ACC112 (cell line): ENCODE data around the gene FCHSD2.

Source experiments
- H2AFZ ChIP-seq: fragments of 200-600 bp; sonication (generic); one replicate; pipeline ENCODE4 v1.6.0; 2017; ENCODE audit warnings: antibody characterized with exemption, low read length; ENCODE audit not compliant: unreplicated experiment
- H3K27ac ChIP-seq: fragments of 200-600 bp; sonication (generic); 2 replicates; pipeline ENCODE4 v1.5.1; 2014; ENCODE audit warnings: low read depth, mild to moderate bottlenecking, antibody characterized with exemption, low read length, moderate library complexity
- H3K27me3 ChIP-seq: fragments of 200-600 bp; sonication (generic); 2 replicates; pipeline ENCODE4 v1.6.1; 2014; ENCODE audit warnings: mild to moderate bottlenecking, antibody characterized with exemption, low read length, moderate library complexity, mixed read lengths; ENCODE audit not compliant: insufficient read depth
- H3K36me3 ChIP-seq: fragments of 200-600 bp; sonication (generic); 2 replicates; pipeline ENCODE4 v1.6.1; 2016; ENCODE audit warnings: mild to moderate bottlenecking, antibody characterized with exemption, low read length, moderate library complexity, mixed read lengths; ENCODE audit not compliant: insufficient read depth
- H3K4me1 ChIP-seq: fragments of 200-600 bp; sonication (generic); one replicate; pipeline ENCODE4 v1.6.1; 2016; ENCODE audit warnings: low read length, mixed read lengths; ENCODE audit not compliant: insufficient read depth, unreplicated experiment, control insufficient read depth
- H3K4me3 ChIP-seq: fragments of 200-600 bp; sonication (generic); 2 replicates; pipeline ENCODE4 v1.5.1; 2014; ENCODE audit warnings: mild to moderate bottlenecking, low read depth, low read length
- H3K79me2 ChIP-seq: fragments of 200-600 bp; sonication (generic); one replicate; pipeline ENCODE4 v1.6.0; 2016; ENCODE audit warnings: low read length; ENCODE audit not compliant: control insufficient read depth, unreplicated experiment, insufficient read depth

The FCHSD2 gene

DNA sequence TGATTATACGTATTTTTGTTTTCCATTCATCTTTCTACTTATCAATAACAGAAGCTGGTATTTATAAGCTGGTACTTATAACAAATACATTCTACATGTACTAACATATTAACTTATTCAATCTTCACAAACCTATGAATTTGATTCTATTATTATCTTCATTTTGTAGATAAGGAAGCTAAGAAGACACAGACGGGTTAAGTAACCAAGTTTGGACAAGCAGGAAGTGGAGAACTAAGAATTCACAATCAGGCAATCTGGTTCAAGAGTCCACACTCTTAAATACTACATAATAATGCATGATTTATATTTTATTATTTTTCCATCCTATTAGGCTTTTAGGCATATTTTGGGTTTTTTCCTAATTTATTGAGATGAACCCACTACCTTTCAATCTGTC is 25.0 kb downstream of the FCHSD2 start:
- no peaks in the 10 kb centered on the region for H3K27me3 ChIP-seq
- H2AFZ ChIP-seq: no peak overlapping the region
- H3K4me3 ChIP-seq: no peak overlapping the region
- no peaks in the 10 kb centered on the region for H3K79me2 ChIP-seq
- H3K27ac ChIP-seq: no peak overlapping the region
- H3K36me3 ChIP-seq: no peaks in the 10 kb centered on the region
- H3K4me1 ChIP-seq: no peaks in the 10 kb centered on the region

DNA sequence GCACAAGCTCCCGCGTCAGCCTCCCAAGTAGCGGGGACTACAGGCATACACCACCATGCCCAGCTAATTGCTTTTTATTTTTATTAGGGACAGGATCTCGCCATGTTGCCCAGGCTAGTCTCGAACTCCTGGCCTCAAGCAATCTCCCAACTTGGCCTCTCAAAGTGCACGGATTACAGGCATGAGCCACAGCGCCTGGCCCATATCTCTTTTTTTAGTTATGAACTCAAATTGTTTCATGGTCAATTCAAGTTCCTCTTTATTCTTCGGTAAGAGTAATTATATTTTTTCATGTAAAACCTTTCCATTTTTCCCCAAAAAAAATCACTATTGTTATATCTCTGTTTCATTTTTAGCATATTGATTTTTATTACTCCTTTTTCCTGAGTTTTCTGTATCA is 25.5 kb downstream of the FCHSD2 start:
- Histone ChIP-seq H3K79me2 (no peaks in the 10 kb centered on the region), H3K27ac (no peak overlapping the region), H3K36me3 (no peaks in the 10 kb centered on the region), H2AFZ (no peak overlapping the region), H3K4me3 (no peak overlapping the region), H3K4me1 (no peaks in the 10 kb centered on the region), H3K27me3 (no peaks in the 10 kb centered on the region)

DNA sequence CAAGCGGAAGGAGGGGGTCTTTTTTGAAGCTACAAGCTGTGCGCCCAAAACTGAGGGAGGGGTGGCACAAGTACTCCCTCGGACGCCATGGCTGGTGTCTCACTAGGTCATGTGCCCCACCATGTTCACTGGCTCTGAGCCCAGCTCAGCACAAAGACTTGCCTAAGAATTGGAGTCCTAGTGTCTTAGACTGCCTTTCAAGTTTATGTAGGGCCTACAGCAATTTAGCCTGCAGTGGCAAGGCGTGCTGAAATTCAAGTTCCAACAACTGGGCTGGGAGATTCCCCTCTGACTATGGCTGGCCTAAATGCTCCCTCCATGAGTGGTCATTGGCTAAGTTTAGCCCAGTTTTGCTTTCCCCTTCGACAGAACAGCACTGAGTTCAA is 27.3 kb downstream of the FCHSD2 start:
- H3K27me3 ChIP-seq: no peaks in the 10 kb centered on the region
- H3K27ac ChIP-seq: no peak overlapping the region
- no peaks in the 10 kb centered on the region for H3K79me2 ChIP-seq
- no peaks in the 10 kb centered on the region for H3K4me1 ChIP-seq
- no peaks in the 10 kb centered on the region for H3K36me3 ChIP-seq
- H2AFZ ChIP-seq: no peak overlapping the region
- no peak overlapping the region for H3K4me3 ChIP-seq

DNA sequence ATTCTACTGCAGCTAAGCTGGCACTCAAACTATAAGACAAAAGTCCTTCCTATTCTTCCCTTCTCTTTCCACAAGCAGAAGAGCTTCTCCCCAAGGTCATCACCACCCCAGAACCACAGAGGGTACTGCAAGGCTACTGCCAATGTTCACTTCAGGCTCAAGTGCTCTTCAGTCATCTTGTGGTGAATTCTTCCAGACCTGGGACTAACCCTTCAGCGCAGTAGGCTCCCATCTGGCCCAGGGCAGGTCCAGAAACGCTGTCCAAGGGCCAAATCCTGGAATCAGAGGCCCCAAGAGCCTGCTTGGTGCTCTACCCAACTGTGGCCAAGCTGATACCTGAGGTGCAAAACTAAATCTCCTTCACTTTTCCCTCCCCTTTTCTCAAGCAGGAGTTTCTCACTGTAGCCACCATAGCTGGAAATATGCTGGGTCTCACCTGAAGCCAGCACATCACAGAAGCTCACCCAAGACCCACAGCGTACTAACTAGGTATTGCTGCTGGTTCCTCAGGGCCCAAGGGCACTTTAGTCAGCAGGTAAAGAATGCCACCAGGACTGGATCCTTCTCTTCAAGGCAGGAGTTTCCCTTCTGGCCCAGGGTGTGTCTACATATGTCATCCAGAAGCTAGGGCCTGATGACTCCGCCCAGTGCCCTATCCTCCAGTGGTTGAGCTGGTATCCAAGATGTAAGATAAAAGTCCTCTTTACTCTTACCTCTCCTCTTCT is 27.8 kb downstream of the FCHSD2 start:
- no peak overlapping the region for H2AFZ ChIP-seq
- H3K4me1 ChIP-seq: no peaks in the 10 kb centered on the region
- no peak overlapping the region for H3K27ac ChIP-seq
- H3K79me2 ChIP-seq: no peaks in the 10 kb centered on the region
- H3K36me3 ChIP-seq: no peaks in the 10 kb centered on the region
- H3K27me3 ChIP-seq: no peaks in the 10 kb centered on the region
- no peak overlapping the region for H3K4me3 ChIP-seq

DNA sequence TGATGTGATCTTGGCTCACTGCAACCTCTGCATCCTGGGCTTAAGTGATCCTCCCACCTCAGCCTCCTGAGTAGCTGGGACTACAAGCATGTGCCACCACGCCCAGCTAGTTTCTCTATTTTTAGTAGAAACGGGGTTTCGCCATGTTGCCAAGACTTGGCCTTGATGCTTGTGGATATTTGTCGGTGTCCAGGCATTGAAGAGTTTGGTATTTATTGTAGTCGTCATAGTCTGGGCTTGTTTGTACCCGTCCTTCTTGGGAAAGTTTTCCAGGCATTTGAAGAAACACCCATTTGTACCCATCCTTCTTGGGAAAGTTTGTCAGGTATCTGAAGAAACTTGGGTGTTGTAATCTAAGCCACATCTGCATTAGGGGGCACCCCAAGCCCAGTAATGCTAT is 28.7 kb downstream of the FCHSD2 start:
- Histone ChIP-seq H3K79me2 (no peaks in the 10 kb centered on the region), H3K36me3 (no peaks in the 10 kb centered on the region), H3K27me3 (no peaks in the 10 kb centered on the region), H2AFZ (no peak overlapping the region), H3K4me3 (no peak overlapping the region), H3K27ac (no peak overlapping the region), H3K4me1 (no peaks in the 10 kb centered on the region)

DNA sequence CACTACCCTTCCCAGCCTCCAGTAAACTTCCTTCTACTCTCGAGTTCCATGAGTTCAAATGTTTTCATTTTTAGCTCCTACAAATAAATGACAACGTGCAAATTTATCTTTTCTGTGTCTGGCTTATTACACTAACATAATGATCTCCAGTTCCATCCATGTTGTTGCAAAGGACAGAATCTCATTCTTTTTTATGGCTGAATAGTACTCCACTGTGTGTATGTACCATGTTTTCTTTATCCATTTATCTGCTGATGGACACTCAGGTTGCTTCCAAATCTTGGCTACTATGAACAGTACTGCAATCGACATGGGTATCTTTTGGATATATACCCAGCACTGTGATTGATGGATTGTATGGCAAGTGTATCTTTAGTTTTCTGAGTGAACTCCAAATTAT is 34.5 kb downstream of the FCHSD2 start:
- H3K4me3 ChIP-seq: no peak overlapping the region
- H3K4me1 ChIP-seq: no peaks in the 10 kb centered on the region
- no peaks in the 10 kb centered on the region for H3K79me2 ChIP-seq
- H3K27ac ChIP-seq: no peak overlapping the region
- H2AFZ ChIP-seq: no peak overlapping the region
- no peaks in the 10 kb centered on the region for H3K36me3 ChIP-seq
- no peaks in the 10 kb centered on the region for H3K27me3 ChIP-seq

DNA sequence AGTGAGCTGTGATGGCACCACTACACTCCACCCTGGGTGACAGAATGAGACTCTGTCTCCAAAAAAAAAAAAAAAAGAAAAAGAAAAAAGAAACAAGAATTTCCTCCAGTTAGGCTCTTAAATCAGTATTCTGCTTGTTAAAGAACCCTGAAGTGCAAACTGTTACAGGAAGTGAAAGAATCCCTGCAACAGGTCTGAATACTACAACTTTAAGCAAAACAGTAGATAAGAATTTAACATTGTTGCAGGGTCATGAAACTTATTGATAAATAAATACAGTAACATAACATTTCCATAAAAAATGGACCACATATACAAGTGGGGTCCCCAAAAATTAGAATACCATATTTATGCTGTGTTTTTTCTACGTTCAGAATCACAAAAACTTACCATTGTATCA is 35.8 kb downstream of the FCHSD2 start:
- Histone ChIP-seq H2AFZ (no peak overlapping the region), H3K4me3 (no peak overlapping the region), H3K27ac (no peak overlapping the region), H3K27me3 (no peaks in the 10 kb centered on the region), H3K36me3 (no peaks in the 10 kb centered on the region), H3K79me2 (no peaks in the 10 kb centered on the region), H3K4me1 (no peaks in the 10 kb centered on the region)

DNA sequence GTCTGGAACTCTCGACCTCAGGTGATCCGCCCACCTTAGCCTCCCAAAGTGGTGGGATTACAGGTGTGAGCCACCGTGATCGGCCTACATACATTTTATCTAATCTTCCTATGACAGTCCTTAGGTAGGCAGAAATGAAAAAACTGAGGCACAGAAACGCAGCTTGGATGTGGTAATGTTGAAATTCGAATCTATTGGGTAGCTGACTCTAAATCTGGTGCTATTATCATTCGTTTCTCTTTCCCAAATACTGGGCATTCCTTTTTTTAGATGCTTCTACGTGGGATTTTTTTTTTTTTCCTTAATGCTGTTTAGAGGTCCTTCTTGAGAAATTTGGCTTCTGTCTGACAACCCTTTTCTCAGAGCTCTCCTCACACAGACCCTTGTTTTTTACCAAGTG is 41.5 kb downstream of the FCHSD2 start:
- no peak overlapping the region for H3K4me3 ChIP-seq
- H3K27me3 ChIP-seq: no peaks in the 10 kb centered on the region
- H3K36me3 ChIP-seq: no peaks in the 10 kb centered on the region
- H3K27ac ChIP-seq: no peak overlapping the region
- no peaks in the 10 kb centered on the region for H3K79me2 ChIP-seq
- no peaks in the 10 kb centered on the region for H3K4me1 ChIP-seq
- no peak overlapping the region for H2AFZ ChIP-seq

DNA sequence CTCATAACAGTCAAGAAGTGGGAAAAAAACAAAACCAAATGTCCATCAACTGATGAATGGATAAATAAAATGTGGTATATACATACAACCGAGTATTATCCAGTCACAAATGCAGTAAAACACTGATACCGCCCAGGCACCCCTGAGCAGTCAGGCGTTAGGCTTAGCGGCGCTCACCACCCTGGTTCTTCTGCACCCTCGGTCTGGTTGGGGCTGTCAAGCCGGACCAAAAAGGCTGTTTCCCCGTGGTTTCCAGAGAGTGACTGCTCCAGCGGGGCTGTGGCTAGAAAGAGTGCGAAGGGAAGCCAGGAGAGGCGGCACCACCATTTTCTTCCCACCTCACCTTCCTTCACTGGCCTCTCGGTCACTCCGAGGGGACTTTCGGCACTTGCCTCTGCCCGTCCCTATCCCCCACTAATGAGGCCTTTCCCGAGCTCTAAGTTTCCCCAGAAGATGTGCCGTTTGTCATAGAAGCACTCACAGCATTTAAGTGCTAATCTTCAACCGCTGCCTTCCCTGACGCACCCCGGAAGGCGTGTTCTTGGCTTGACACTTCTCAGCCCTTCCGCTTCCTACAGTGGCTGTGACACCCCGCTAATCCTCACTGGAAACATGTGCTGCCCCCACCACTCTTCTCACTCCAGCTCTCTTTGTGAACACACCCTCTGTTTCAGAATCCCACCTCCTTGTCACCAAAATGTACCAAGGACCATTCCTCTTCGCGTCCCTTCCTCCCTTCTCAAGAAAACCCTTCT is 42.4 kb downstream of the FCHSD2 start:
- H3K27ac ChIP-seq: no peak overlapping the region
- no peaks in the 10 kb centered on the region for H3K4me1 ChIP-seq
- no peaks in the 10 kb centered on the region for H3K36me3 ChIP-seq
- no peaks in the 10 kb centered on the region for H3K79me2 ChIP-seq
- H2AFZ ChIP-seq: no peak overlapping the region
- no peaks in the 10 kb centered on the region for H3K27me3 ChIP-seq
- no peak overlapping the region for H3K4me3 ChIP-seq

DNA sequence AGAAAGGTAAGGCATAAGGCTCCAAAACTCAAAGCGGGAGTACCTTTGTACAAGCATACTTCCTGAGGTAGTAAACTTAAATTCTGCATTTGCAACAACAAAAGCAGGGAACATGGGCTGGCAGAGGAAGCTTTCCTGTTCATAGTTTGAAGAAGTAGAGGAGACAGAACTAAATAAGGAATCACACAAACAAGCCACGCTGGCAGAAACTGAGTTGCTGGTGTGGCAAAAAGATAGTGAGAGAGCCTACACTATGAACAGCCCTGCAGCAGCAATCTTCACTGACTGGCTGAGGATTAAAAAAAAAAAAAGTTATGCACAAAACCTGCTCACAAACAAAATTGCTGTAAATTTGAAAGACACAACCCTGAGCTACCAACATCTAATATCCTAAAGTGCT is 46.5 kb downstream of the FCHSD2 start:
- no peak overlapping the region for H3K27ac ChIP-seq
- H3K27me3 ChIP-seq: no peaks in the 10 kb centered on the region
- no peaks in the 10 kb centered on the region for H3K79me2 ChIP-seq
- no peaks in the 10 kb centered on the region for H3K36me3 ChIP-seq
- no peak overlapping the region for H2AFZ ChIP-seq
- no peaks in the 10 kb centered on the region for H3K4me1 ChIP-seq
- H3K4me3 ChIP-seq: no peak overlapping the region
